H1 (cell line): Measurements from ENCODE around the gene ARHGAP24. TPM values are rescaled to one million over a fixed set of nuclear protein-coding genes. Genes with fewer than 3 reads are reported as not detected.

Source experiments
- CTCF ChIA-PET: fragments of 300-600 bp; sonication (Branson Sonifier 250); formaldehyde crosslinking; loops from one replicate; lab custom pipeline; 2021; ENCODE audit not compliant: partially characterized antibody; lab: Charles Lee
- POLR2A ChIA-PET: fragments of 300-600 bp; sonication (Branson Sonifier 250); formaldehyde crosslinking; loops from one replicate; lab custom pipeline; 2021; ENCODE audit warnings: inconsistent platforms; ENCODE audit not compliant: partially characterized antibody; lab: Charles Lee
- DNase-seq, 2 experiments: peaks; one replicate each; pipeline versions ENCODE4 v3.0.0 to v3.0.0-alpha.2; 2010 to 2022; ENCODE audit warnings: low spot score in 2 of 2, low read depth in 1 of 2, mixed read lengths in 1 of 2
- FAIRE-seq: peaks from 2 replicates; lab custom pipeline; 2011; peaks lifted over from hg19 to GRCh38; lab: Jason Lieb, UNC
- H2AFZ ChIP-seq: 2 replicates; pipeline ENCODE4 v1.8.1; 2012; ENCODE audit warnings: low read length, inconsistent platforms
- H2AK5ac ChIP-seq: 2 replicates; pipeline ENCODE4 v1.6.1; 2013; ENCODE audit warnings: low read depth, low read length
- H2BK120ac ChIP-seq: replicated peaks from 2 replicates; pipeline ENCODE3; 2013; ENCODE audit warnings: low read depth, low read length, inconsistent platforms
- H2BK12ac ChIP-seq: 2 replicates; pipeline ENCODE4 v1.6.1; 2013; ENCODE audit warnings: low read depth, low read length
- H2BK15ac ChIP-seq: 2 replicates; pipeline ENCODE4 v1.6.1; 2013; ENCODE audit warnings: low read length
- H2BK20ac ChIP-seq: 2 replicates; pipeline ENCODE4 v1.6.1; 2013; ENCODE audit warnings: low read length
- H2BK5ac ChIP-seq: 2 replicates; pipeline ENCODE4 v1.6.1; 2013; ENCODE audit warnings: low read depth, low read length
- H3K14ac ChIP-seq: 2 replicates; pipeline ENCODE4 v1.6.1; 2013; ENCODE audit warnings: inconsistent platforms; ENCODE audit not compliant: insufficient read length
- H3K18ac ChIP-seq: 2 replicates; pipeline ENCODE4 v1.6.1; 2013; ENCODE audit warnings: low read length; ENCODE audit errors: extremely low read depth
- H3K23ac ChIP-seq: 2 replicates; pipeline ENCODE4 v1.6.1; 2013; ENCODE audit warnings: inconsistent platforms; ENCODE audit not compliant: insufficient read length
- H3K23me2 ChIP-seq: 2 replicates; pipeline ENCODE4 v1.6.1; 2013; ENCODE audit warnings: low read depth, low read length
- H3K27ac ChIP-seq: 2 replicates; pipeline ENCODE4 v1.6.1; 2011; ENCODE audit warnings: low read depth, low read length, inconsistent platforms
- H3K27me3 ChIP-seq, 4 experiments: replicated peaks in 1 of 4; 1 replicate in 1 of 4; 2 replicates in 3 of 4; pipeline versions ENCODE4 v1.6.1 to v1.8.1; 2011 to 2013; ENCODE audit warnings: low read length in 3 of 4, mild to moderate bottlenecking in 3 of 4, inconsistent platforms in 2 of 4, mixed read lengths in 2 of 4, moderate library complexity in 1 of 4; ENCODE audit not compliant: control insufficient read depth in 3 of 4, insufficient read depth in 3 of 4; ENCODE audit errors: extremely low read depth in 1 of 4
- H3K36me3 ChIP-seq, 4 experiments: 2 replicates each; pipeline versions ENCODE4 v1.6.1 to v1.8.1; 2011 to 2013; ENCODE audit warnings: mild to moderate bottlenecking in 4 of 4, low read length in 3 of 4, moderate library complexity in 2 of 4, control low read depth in 1 of 4, inconsistent platforms in 1 of 4; ENCODE audit not compliant: insufficient read depth in 4 of 4, control insufficient read depth in 2 of 4
- H3K4ac ChIP-seq: replicated peaks from 2 replicates; pipeline ENCODE3; 2013; ENCODE audit warnings: low read length, low read depth, mixed read lengths, inconsistent platforms; ENCODE audit not compliant: insufficient read length
- H3K4me1 ChIP-seq, 4 experiments: replicated peaks in 1 of 4; 1 replicate in 1 of 4; 2 replicates in 3 of 4; pipeline versions ENCODE4 v1.6.1 to v1.8.1; 2011 to 2013; ENCODE audit warnings: low read length in 3 of 4, inconsistent platforms in 2 of 4, mixed read lengths in 1 of 4; ENCODE audit not compliant: insufficient read depth in 4 of 4, control insufficient read depth in 3 of 4
- H3K4me2 ChIP-seq, 2 experiments: 2 replicates each; pipeline versions ENCODE4 v1.6.1 to v1.8.1; 2011 to 2013; ENCODE audit warnings: low read depth in 2 of 2, low read length in 2 of 2, control low read depth in 1 of 2, inconsistent platforms in 1 of 2, mild to moderate bottlenecking in 1 of 2; ENCODE audit not compliant: insufficient read depth in 1 of 2
- H3K4me3 ChIP-seq, 4 experiments: fragments of 200-600, 300-600 bp in 1 of 4; sonication (generic), shearing (Covaris generic), sonication (Bioruptor Twin) in 1 of 4; 2 replicates each; pipeline versions ENCODE4 v1.5.1 to v1.8.1; 2011 to 2016; ENCODE audit warnings: low read length in 4 of 4, low read depth in 3 of 4, control low read depth in 2 of 4, inconsistent platforms in 2 of 4, mild to moderate bottlenecking in 2 of 4, mixed read lengths in 1 of 4, moderate library complexity in 1 of 4; ENCODE audit not compliant: insufficient read depth in 2 of 4; ENCODE audit errors: extremely low read depth in 1 of 4
- H3K56ac ChIP-seq: replicated peaks from 2 replicates; pipeline ENCODE3; 2013; ENCODE audit warnings: low read depth, mild to moderate bottlenecking, mixed read lengths, low read length, inconsistent platforms; ENCODE audit not compliant: insufficient read length
- H3K79me1 ChIP-seq: 2 replicates; pipeline ENCODE4 v1.6.1; 2013; ENCODE audit warnings: low read depth, low read length, control low read depth
- H3K79me2 ChIP-seq, 2 experiments: 2 replicates each; pipeline versions ENCODE4 v1.6.1 to v1.8.1; 2012 to 2013; ENCODE audit warnings: low read length in 2 of 2, mild to moderate bottlenecking in 2 of 2, inconsistent platforms in 1 of 2; ENCODE audit not compliant: insufficient read depth in 2 of 2, control insufficient read depth in 1 of 2
- H3K9ac ChIP-seq, 4 experiments: replicated peaks in 1 of 4; 1 replicate in 1 of 4; 2 replicates in 3 of 4; pipeline versions ENCODE4 v1.6.1 to v1.8.1; 2011 to 2013; ENCODE audit warnings: low read depth in 3 of 4, low read length in 3 of 4, control low read depth in 2 of 4, mild to moderate bottlenecking in 2 of 4, moderate library complexity in 2 of 4, inconsistent platforms in 1 of 4; ENCODE audit errors: extremely low read depth in 1 of 4
- H3K9me3 ChIP-seq, 2 experiments: 2 replicates each; pipeline versions ENCODE4 v1.6.1 to v1.8.1; 2012 to 2013; ENCODE audit warnings: mild to moderate bottlenecking in 2 of 2, moderate library complexity in 2 of 2, control low read depth in 1 of 2, inconsistent platforms in 1 of 2, low read depth in 1 of 2, low read length in 1 of 2, mixed read lengths in 1 of 2; ENCODE audit not compliant: insufficient read depth in 2 of 2
- H4K20me1 ChIP-seq, 2 experiments: replicated peaks in 1 of 2; 2 replicates each; pipeline versions ENCODE3 to v1.8.1; 2011 to 2013; ENCODE audit warnings: inconsistent platforms in 2 of 2, low read length in 2 of 2, mild to moderate bottlenecking in 1 of 2; ENCODE audit not compliant: insufficient read depth in 2 of 2, control insufficient read depth in 1 of 2
- H4K5ac ChIP-seq: 2 replicates; pipeline ENCODE4 v1.6.1; 2013; ENCODE audit warnings: low read length, low read depth, mixed read lengths, inconsistent platforms; ENCODE audit not compliant: insufficient read length
- H4K8ac ChIP-seq: 2 replicates; pipeline ENCODE4 v1.8.0; 2013; ENCODE audit warnings: mild to moderate bottlenecking, moderate library complexity, low read length, inconsistent platforms; ENCODE audit not compliant: insufficient read depth; ENCODE audit errors: extremely low read depth
- H4K91ac ChIP-seq: replicated peaks from 2 replicates; pipeline ENCODE3; 2013; ENCODE audit warnings: low read length, mixed read lengths, inconsistent platforms; ENCODE audit not compliant: insufficient read length
- CHD1 ChIP-seq: IDR thresholded peaks from 2 replicates; pipeline ENCODE4 v1.6.1; 2012; ENCODE audit warnings: low read depth, low read length, improper control_type of control experiment
- POLR2A ChIP-seq, 2 experiments: IDR thresholded peaks; 1 replicate in 1 of 2; 2 replicates in 1 of 2; pipeline ENCODE4 v1.6.1; 2011; ENCODE audit warnings: low read depth in 2 of 2, low read length in 2 of 2, mild to moderate bottlenecking in 2 of 2; ENCODE audit errors: control extremely low read depth in 1 of 2
- SIN3A ChIP-seq, 2 experiments: IDR thresholded peaks in 1 of 2; conservative IDR thresholded peaks in 1 of 2; 2 replicates each; pipeline ENCODE4 v1.6.1; 2011 to 2012; ENCODE audit warnings: low read length in 2 of 2, improper control_type of control experiment in 1 of 2, low read depth in 1 of 2, mild to moderate bottlenecking in 1 of 2
- YY1 ChIP-seq: IDR thresholded peaks from 2 replicates; pipeline ENCODE4 v1.6.1; 2011; ENCODE audit warnings: low read depth, mild to moderate bottlenecking, low read length
- ZNF274 ChIP-seq: IDR thresholded peaks from 2 replicates; pipeline ENCODE4 v1.7.0; 2012; ENCODE audit warnings: low read length, borderline replicate concordance; ENCODE audit errors: extremely low read depth
- polyA plus RNA-seq, 7 experiments: library from polyadenylated mRNA; depleted of rRNA in 3 of 7; stranded (reverse) in 5 of 7; unstranded in 2 of 7; fragments of >200 nt in 5 of 7; fragments of 200-250 nt in 2 of 7; gene quantifications; 1 replicate in 5 of 7; 2 replicates in 1 of 7; 4 replicates in 1 of 7; pipeline versions ENCODE4 v1.2.1 to v1.2.3, GENCODE V29; 2011 to 2013; ENCODE audit warnings: missing spikeins in 2 of 7, mixed read lengths in 2 of 7
- total RNA-seq: library from RNA; stranded (reverse); fragmentation: NEBNext Ultra II Directional; extraction: Animal tissue kit (Norgen Biotek cat#: 25700); gene quantifications from 2 replicates; pipeline ENCODE4 v1.2.1, GENCODE V29; 2021

Gene ARHGAP24
- total and polyA plus RNA-seq, 2 of the 8 experiments (the other 6 are each of a cell fraction or from before 2014, with no cell fraction given), result 0.08 to 0.50 TPM

GRCh38 chr4:85728464-85728863 lies 253.5 kb downstream of the ARHGAP24 start:
- Histone ChIP-seq H3K56ac (no peak overlapping the region), H3K9me3 (no peaks in the 10 kb centered on the region), H4K91ac (no peak overlapping the region), H3K27me3 (no peaks in the 10 kb centered on the region), H3K18ac (no peak overlapping the region), H2AFZ (no peak overlapping the region), H3K9ac (no peak overlapping the region), H2BK5ac (no peak overlapping the region), H3K23ac (no peak overlapping the region), H4K20me1 (no peaks in the 10 kb centered on the region), H2BK20ac (no peak overlapping the region), H4K5ac (no peak overlapping the region), H3K4me2 (no peak overlapping the region), H3K23me2 (no peaks in the 10 kb centered on the region), H2BK120ac (no peak overlapping the region), H2BK15ac (no peak overlapping the region), H3K79me2 (no peaks in the 10 kb centered on the region), H3K79me1 (no peaks in the 10 kb centered on the region), H4K8ac (no peak overlapping the region), H3K27ac (no peak overlapping the region), H3K4me3 (no peak overlapping the region), H3K4me1 (no peaks in the 10 kb centered on the region), H2AK5ac (no peak overlapping the region), H3K4ac (no peak overlapping the region), H3K36me3 (no peaks in the 10 kb centered on the region), H3K14ac (no peak overlapping the region), H2BK12ac (no peak overlapping the region)
- TF ChIP-seq SIN3A (conservative IDR thresholded peaks at IDR 0.05 in 1 of 2, IDR thresholded peaks at IDR 0.05 in 1 of 2; ENCODE audit: low read depth in 1 of 2, low read length in 2 of 2), result no peak
- no peak for TF ChIP-seq YY1
- TF ChIP-seq POLR2A (IDR thresholded peaks at IDR 0.05; ENCODE audit: control extremely low read depth in 1 of 2, low read depth in 2 of 2, low read length in 2 of 2), result no peak
- TF ChIP-seq CHD1, result no peak
- TF ChIP-seq ZNF274, result no peak
- ChIA-PET CTCF (interaction anchor here (1.1 kb wide), 1 partner anchor 45 kb away, joined by 3 read pairs; no protein-coding TSS in a partner anchor), POLR2A (no interaction called here)
- DNase-seq, result no peak
- FAIRE-seq, result no peak
